Measurements from ENCODE around the gene LCE3B. TPM values are rescaled to one million over a fixed set of nuclear protein-coding genes. Genes with fewer than 3 reads are reported as not detected.
"Not testable (repeated sequence)": the region's sequence is repeated elsewhere in the genome, so short reads cannot be mapped to it uniquely, and the experiment has no call there.

LCE3B gene
- total RNA-seq, 1 experiment from 2014 or later = not detected

- no TSS peak for BruUV-seq (replicated peaks)
- H3K4me1 Mint-ChIP-seq (ENCODE audit: low read depth, unreplicated experiment) = no peaks in the 10 kb centered on the region
- CTCF ChIA-PET = interaction anchor here (0.6 kb wide), 1 partner anchor 1248 kb away, joined by 6 read pairs; no protein-coding TSS in a partner anchor
- H3K9me3 Mint-ChIP-seq (ENCODE audit: low read depth, unreplicated experiment) = no peaks in the 10 kb centered on the region
- H3K27me3 Mint-ChIP-seq (ENCODE audit: unreplicated experiment) = peaks cover 59% of the 10 kb centered on the region
- H3K4me3 Mint-ChIP-seq (ENCODE audit: low read depth, unreplicated experiment) = no peak overlapping the region
- TF ChIP-seq CTCF (IDR thresholded peaks at IDR 0.05; ENCODE audit: unreplicated experiment) = no peak
- intact Hi-C loops (cut with micrococcal nuclease; ENCODE audit: unreplicated experiment) = no loop called here
- no peak for DNase-seq
- no peaks in the 10 kb centered on the region for H3K36me3 Mint-ChIP-seq (ENCODE audit: insufficient read depth, unreplicated experiment)
- no peak overlapping the region for H3K27ac Mint-ChIP-seq (ENCODE audit: unreplicated experiment)
These were observed 36.4 kb upstream of the LCE3B start for GRCh38 chr1:152577168-152577567.

DNA sequence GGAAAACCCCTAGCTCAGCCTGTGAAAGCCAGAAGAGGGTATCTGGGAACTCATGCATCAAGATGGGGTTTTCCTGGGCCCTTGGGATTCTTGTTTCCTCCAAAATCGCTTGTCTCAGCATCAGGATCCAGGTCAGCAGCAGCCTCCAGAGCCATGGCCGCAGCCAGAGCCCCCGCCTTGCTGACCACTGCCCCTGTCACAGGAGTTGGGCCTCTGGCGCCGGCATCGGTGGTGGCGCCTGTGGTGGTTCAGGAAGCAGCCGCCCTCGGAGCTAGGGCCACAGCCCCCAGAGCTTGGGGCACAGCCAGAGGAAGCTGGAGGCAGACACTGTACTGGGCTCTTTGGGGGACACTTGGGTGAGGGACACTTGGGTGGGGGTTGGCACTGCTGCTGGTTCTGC is 34.1 kb upstream of the LCE3B start:
- H3K9me3 Mint-ChIP-seq (ENCODE audit: low read depth, unreplicated experiment); intact Hi-C loops (cut with micrococcal nuclease; ENCODE audit: unreplicated experiment); DNase-seq; H3K36me3 Mint-ChIP-seq (ENCODE audit: insufficient read depth, unreplicated experiment); H3K4me1 Mint-ChIP-seq (ENCODE audit: low read depth, unreplicated experiment); H3K4me3 Mint-ChIP-seq (ENCODE audit: low read depth, unreplicated experiment); H3K27ac Mint-ChIP-seq (ENCODE audit: unreplicated experiment); BruUV-seq (replicated peaks): not testable (repeated sequence)
- peaks cover 53% of the 10 kb centered on the region for H3K27me3 Mint-ChIP-seq (ENCODE audit: unreplicated experiment)
- CTCF ChIA-PET = interaction anchor here (0.5 to 0.6 kb wide), 2 partner anchors 99 to 704 kb away, joined by 4 to 5 read pairs; no protein-coding TSS in a partner anchor

GRCh38 chr1:152580433-152580832 is 33.2 kb upstream of the LCE3B start, which contains the start of gene LCE3D:
LCE3D (minus strand) TSS chr1:152580516; CDS start chr1:152579936, 580 bp downstream.
- intact Hi-C loops (cut with micrococcal nuclease; ENCODE audit: unreplicated experiment) = no loop called here
- TF ChIP-seq CTCF (IDR thresholded peaks at IDR 0.05; ENCODE audit: unreplicated experiment) = no peak
- Mint-ChIP-seq H3K27ac (ENCODE audit: unreplicated experiment) (no peak within 1 kb of the TSS), H3K36me3 (ENCODE audit: insufficient read depth, unreplicated experiment) (no peaks in the 10 kb centered on the region), H3K4me1 (ENCODE audit: low read depth, unreplicated experiment) (no peaks in the 10 kb centered on the region), H3K27me3 (ENCODE audit: unreplicated experiment) (peaks cover 44% of the 10 kb centered on the region), H3K9me3 (ENCODE audit: low read depth, unreplicated experiment) (no peaks in the 10 kb centered on the region), H3K4me3 (ENCODE audit: low read depth, unreplicated experiment) (no peak within 1 kb of the TSS)
- no TSS peak for BruUV-seq (replicated peaks)
- CTCF ChIA-PET = no interaction called here
- DNase-seq = no peak

DNA sequence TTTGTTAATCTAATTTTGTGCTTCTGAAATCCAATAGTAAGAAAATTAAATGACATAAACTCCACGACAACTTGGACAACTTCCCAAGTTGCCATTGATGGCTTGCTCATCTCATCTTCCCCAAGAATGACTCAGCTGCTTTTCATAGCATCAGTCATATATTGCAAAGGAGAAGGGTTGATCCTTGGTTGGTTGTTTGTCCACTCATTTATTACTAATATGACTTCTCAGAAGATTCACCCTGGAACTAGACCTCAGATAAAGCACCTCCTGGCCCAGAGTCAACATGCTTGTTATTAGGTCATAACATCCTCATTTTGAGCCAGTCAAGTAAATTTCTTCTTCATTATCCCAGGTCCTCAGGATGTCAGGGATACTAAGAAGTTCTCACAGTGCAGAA is 31.0 kb upstream of the LCE3B start:
- Mint-ChIP-seq H3K36me3 (ENCODE audit: insufficient read depth, unreplicated experiment) (no peaks in the 10 kb centered on the region), H3K9me3 (ENCODE audit: low read depth, unreplicated experiment) (no peaks in the 10 kb centered on the region), H3K4me3 (ENCODE audit: low read depth, unreplicated experiment) (no peak overlapping the region), H3K27me3 (ENCODE audit: unreplicated experiment) (peaks cover 55% of the 10 kb centered on the region), H3K27ac (ENCODE audit: unreplicated experiment) (no peak overlapping the region), H3K4me1 (ENCODE audit: low read depth, unreplicated experiment) (no peaks in the 10 kb centered on the region)
- BruUV-seq (replicated peaks) = no TSS peak
- CTCF ChIA-PET = no interaction called here
- no peak for DNase-seq
- intact Hi-C loops (cut with micrococcal nuclease; ENCODE audit: unreplicated experiment) = no loop called here
- TF ChIP-seq CTCF (IDR thresholded peaks at IDR 0.05; ENCODE audit: unreplicated experiment) = no peak

GRCh38 chr1:152585586-152585985 is 28.0 kb upstream of the LCE3B start:
- TF ChIP-seq CTCF (IDR thresholded peaks at IDR 0.05; ENCODE audit: unreplicated experiment) = peak; percentile 36
- no TSS peak for BruUV-seq (replicated peaks)
- no peak for DNase-seq
- Mint-ChIP-seq H3K4me3 (ENCODE audit: low read depth, unreplicated experiment) (no peak overlapping the region), H3K27ac (ENCODE audit: unreplicated experiment) (no peak overlapping the region), H3K36me3 (ENCODE audit: insufficient read depth, unreplicated experiment) (no peaks in the 10 kb centered on the region), H3K9me3 (ENCODE audit: low read depth, unreplicated experiment) (no peaks in the 10 kb centered on the region), H3K4me1 (ENCODE audit: low read depth, unreplicated experiment) (no peaks in the 10 kb centered on the region), H3K27me3 (ENCODE audit: unreplicated experiment) (peaks cover 45% of the 10 kb centered on the region)
- intact Hi-C loops (cut with micrococcal nuclease; ENCODE audit: unreplicated experiment) = no loop called here
- CTCF ChIA-PET = no interaction called here

All from Calu3 (cell line).